IMR-90 (cell line): ENCODE measurements around the gene ENDOG. TPM values are rescaled to one million over a fixed set of nuclear protein-coding genes. Genes with fewer than 3 reads are reported as not detected.

ENCODE experiments used
- ATAC-seq: fragments of 200-7000 bp; cut with Tn5 transposase; 2 replicates; pipeline ENCODE4 v1.9.1; 2020; ENCODE audit warnings: low read depth, mild to moderate bottlenecking, moderate library complexity
- BruUV-seq: library from RNA; stranded (reverse); fragments of 400-500 nt; replicated peaks from 2 replicates; lab custom pipeline; 2021; lab: Mats Ljungman, UMichigan
- CTCF ChIA-PET: fragments of 300-600 bp; formaldehyde crosslinking; extraction: SDS; loops from one replicate; lab custom pipeline; 2021; ENCODE audit warnings: antibody characterized with exemption; lab: Yijun Ruan, JAX
- POLR2A ChIA-PET: fragments of 300-600 bp; sonication (Branson Sonifier 250); formaldehyde crosslinking; loops from one replicate; lab custom pipeline; 2022; ENCODE audit warnings: antibody characterized with exemption; ENCODE audit not compliant: unreplicated experiment; lab: Charles Lee
- DNase-seq: peaks from one replicate; pipeline ENCODE4 v3.0.0; 2013
- H2AFZ ChIP-seq: replicated peaks from 2 replicates; pipeline ENCODE3; 2013; ENCODE audit warnings: low read length, mild to moderate bottlenecking; ENCODE audit not compliant: poor library complexity
- H2AK5ac ChIP-seq: 2 replicates; pipeline ENCODE4 v1.6.1; 2013; ENCODE audit warnings: low read depth, low read length, inconsistent platforms
- H2AK9ac ChIP-seq: replicated peaks from 2 replicates; pipeline ENCODE3; 2013; ENCODE audit warnings: mild to moderate bottlenecking, low read depth, low read length, moderate library complexity; ENCODE audit not compliant: poor library complexity
- H2BK120ac ChIP-seq: 2 replicates; pipeline ENCODE4 v1.6.1; 2013; ENCODE audit warnings: low read depth, low read length, inconsistent platforms
- H2BK15ac ChIP-seq: 3 replicates; pipeline ENCODE4 v1.6.1; 2013; ENCODE audit warnings: low read depth, low read length, inconsistent platforms
- H2BK20ac ChIP-seq: 2 replicates; pipeline ENCODE4 v1.6.1; 2013; ENCODE audit warnings: low read depth, mild to moderate bottlenecking, inconsistent platforms, low read length, moderate library complexity
- H2BK5ac ChIP-seq: 2 replicates; pipeline ENCODE4 v1.6.1; 2013; ENCODE audit warnings: mild to moderate bottlenecking, low read depth, low read length, inconsistent platforms; ENCODE audit not compliant: poor library complexity, severe bottlenecking
- H3K14ac ChIP-seq: replicated peaks from 2 replicates; pipeline ENCODE4 v1.6.1; 2013; ENCODE audit warnings: low read depth, low read length, inconsistent platforms
- H3K18ac ChIP-seq: 2 replicates; pipeline ENCODE4 v1.6.1; 2013; ENCODE audit warnings: low read depth, low read length, control low read depth
- H3K23ac ChIP-seq: 2 replicates; pipeline ENCODE4 v1.6.1; 2013; ENCODE audit warnings: low read depth, low read length, inconsistent platforms
- H3K27ac ChIP-seq: 2 replicates; pipeline ENCODE4 v1.5.1; 2013; ENCODE audit warnings: mild to moderate bottlenecking, control low read depth, low read length; ENCODE audit not compliant: insufficient read depth
- H3K27me3 ChIP-seq: 2 replicates; pipeline ENCODE4 v1.6.1; 2013; ENCODE audit warnings: low read length; ENCODE audit not compliant: control insufficient read depth, insufficient read depth
- H3K36me3 ChIP-seq: 2 replicates; pipeline ENCODE4 v1.6.1; 2013; ENCODE audit warnings: low read length, mixed read lengths; ENCODE audit not compliant: control insufficient read depth, insufficient read depth
- H3K4ac ChIP-seq: 2 replicates; pipeline ENCODE4 v1.6.1; 2013; ENCODE audit warnings: low read depth, low read length, inconsistent platforms
- H3K4me1 ChIP-seq: 2 replicates; pipeline ENCODE4 v1.6.1; 2013; ENCODE audit warnings: low read length, mixed read lengths; ENCODE audit not compliant: control insufficient read depth, insufficient read depth
- H3K4me2 ChIP-seq: 2 replicates; pipeline ENCODE4 v1.6.1; 2013; ENCODE audit warnings: low read depth, mild to moderate bottlenecking, control low read depth, low read length, moderate library complexity
- H3K4me3 ChIP-seq: 2 replicates; pipeline ENCODE4 v1.5.1; 2013; ENCODE audit warnings: low read depth, mild to moderate bottlenecking, control low read depth, low read length, moderate library complexity; ENCODE audit not compliant: insufficient read depth
- H3K56ac ChIP-seq: 2 replicates; pipeline ENCODE4 v1.6.1; 2013; ENCODE audit warnings: low read length, inconsistent platforms; ENCODE audit not compliant: insufficient read depth; ENCODE audit errors: extremely low read depth
- H3K79me1 ChIP-seq, 2 experiments: 2 replicates each; pipeline ENCODE4 v1.6.1; 2013; ENCODE audit warnings: low read length in 2 of 2, inconsistent platforms in 1 of 2, low read depth in 1 of 2
- H3K9ac ChIP-seq: 2 replicates; pipeline ENCODE4 v1.6.1; 2013; ENCODE audit warnings: low read depth, low read length, control low read depth
- H3K9me1 ChIP-seq: 2 replicates; pipeline ENCODE4 v1.6.1; 2013; ENCODE audit warnings: low read length, inconsistent platforms; ENCODE audit not compliant: insufficient read depth
- H3K9me3 ChIP-seq: 2 replicates; pipeline ENCODE4 v1.6.1; 2013; ENCODE audit warnings: low read length; ENCODE audit not compliant: control insufficient read depth, insufficient read depth
- H4K20me1 ChIP-seq: 2 replicates; pipeline ENCODE4 v1.6.1; 2013; ENCODE audit warnings: low read length, inconsistent platforms; ENCODE audit not compliant: insufficient read depth
- H4K5ac ChIP-seq: 2 replicates; pipeline ENCODE4 v1.6.1; 2013; ENCODE audit warnings: mild to moderate bottlenecking, low read depth, low read length, control low read depth
- H4K8ac ChIP-seq, 2 experiments: 2 replicates each; pipeline ENCODE4 v1.6.1; 2013; ENCODE audit warnings: low read depth in 2 of 2, low read length in 2 of 2, control low read depth in 1 of 2, inconsistent platforms in 1 of 2
- H4K91ac ChIP-seq: 2 replicates; pipeline ENCODE4 v1.6.1; 2013; ENCODE audit warnings: low read depth, low read length, inconsistent platforms; ENCODE audit not compliant: insufficient read depth
- BHLHE40 ChIP-seq: fragments of 150-350 bp; IDR thresholded peaks from 2 replicates; pipeline ENCODE4 v1.6.1; 2016; ENCODE audit warnings: mild to moderate bottlenecking, low read depth, low read length
- CEBPB ChIP-seq: IDR thresholded peaks from 2 replicates; pipeline ENCODE4 v1.6.1; 2012; ENCODE audit warnings: low read depth, low read length, improper control_type of control experiment
- CHD1 ChIP-seq: IDR thresholded peaks from 2 replicates; pipeline ENCODE4 v1.6.1; 2012; ENCODE audit warnings: low read depth, low read length, improper control_type of control experiment
- FOS ChIP-seq: fragments of 150-350 bp; IDR thresholded peaks from 2 replicates; pipeline ENCODE4 v1.6.1; 2016; ENCODE audit warnings: low read depth, low read length
- MAFK ChIP-seq: IDR thresholded peaks from 2 replicates; pipeline ENCODE4 v1.6.1; 2012; ENCODE audit warnings: low read depth, low read length, improper control_type of control experiment
- MAZ ChIP-seq: IDR thresholded peaks from 2 replicates; pipeline ENCODE4 v1.6.1; 2012; ENCODE audit warnings: low read depth, mild to moderate bottlenecking, low read length, improper control_type of control experiment, moderate library complexity, borderline replicate concordance
- MXI1 ChIP-seq: IDR thresholded peaks from 2 replicates; pipeline ENCODE4 v1.6.1; 2012; ENCODE audit warnings: low read depth, mild to moderate bottlenecking, low read length, moderate library complexity, borderline replicate concordance
- NFE2L2 ChIP-seq: fragments of 150-350 bp; IDR thresholded peaks from 2 replicates; pipeline ENCODE4 v1.6.1; 2016; ENCODE audit warnings: low read depth, mild to moderate bottlenecking, low read length
- POLR2A ChIP-seq: IDR thresholded peaks from 2 replicates; pipeline ENCODE4 v1.6.1; 2012; ENCODE audit warnings: mild to moderate bottlenecking, low read depth, low read length
- RAD21 ChIP-seq: IDR thresholded peaks from 2 replicates; pipeline ENCODE4 v1.6.1; 2012; ENCODE audit warnings: low read length, improper control_type of control experiment
- RCOR1 ChIP-seq: IDR thresholded peaks from 2 replicates; pipeline ENCODE4 v1.6.1; 2012; ENCODE audit warnings: mild to moderate bottlenecking, low read length, improper control_type of control experiment; ENCODE audit not compliant: insufficient replicate concordance
- RFX5 ChIP-seq: IDR thresholded peaks from 2 replicates; pipeline ENCODE4 v1.8.0; 2012; ENCODE audit warnings: low read depth, mild to moderate bottlenecking, low read length, moderate library complexity
- SMC3 ChIP-seq: fragments of 150-350 bp; IDR thresholded peaks from 2 replicates; pipeline ENCODE4 v1.6.1; 2016; ENCODE audit warnings: low read depth, mild to moderate bottlenecking, antibody characterized with exemption, low read length, moderate library complexity
- USF2 ChIP-seq: fragments of 150-350 bp; IDR thresholded peaks from 2 replicates; pipeline ENCODE4 v1.6.1; 2017; ENCODE audit warnings: mild to moderate bottlenecking, antibody characterized with exemption, low read length, low read depth
- WGBS, 2 experiments: methylation state at CpG; one replicate each; pipeline versions ENCODE4 v1.1.5 to v1.1.7; 2013; ENCODE audit warnings: missing lambda C conversion rate in 2 of 2; ENCODE audit not compliant: insufficient read length in 1 of 2; ENCODE audit errors: extremely low coverage in 2 of 2; 5-methylcytosine and 5-hydroxymethylcytosine counted together
- dilution Hi-C: fragments of 300-500 bp; cut with HindIII; formaldehyde crosslinking; loops from one replicate; pipeline ENCODE4 v1.14.3; 2018; ENCODE audit warnings: low sequenced_read_pairs; ENCODE audit not compliant: unreplicated experiment
- in situ Hi-C: fragments of 300-500 bp; cut with MboI; formaldehyde crosslinking; loops from 3 replicates; pipeline ENCODE4 v1.14.3; 2019; ENCODE audit warnings: low sequenced_read_pairs, inconsistent platforms, mixed read lengths
- intact Hi-C: fragments of 100-400 bp; cut with micrococcal nuclease; formaldehyde crosslinking; loops from 2 replicates; pipeline ENCODE4 v1.10.0; 2022
- polyA plus RNA-seq, 3 experiments: library from polyadenylated mRNA; depleted of rRNA; stranded (reverse); fragments of >200 nt; gene quantifications; 2 replicates each; pipeline ENCODE4 v1.2.3, GENCODE V29; 2012; ENCODE audit warnings: low replicate concordance in 1 of 3
- total RNA-seq: library from RNA; depleted of rRNA; stranded (reverse); fragments of >200 nt; gene quantifications from 2 replicates; pipeline ENCODE4 v1.2.3, GENCODE V29; 2012
- TF ChIP-seq, protein P1 (sequence below): fragments of 150-350 bp; IDR thresholded peaks from 2 replicates; pipeline ENCODE4 v1.6.1; 2016; ENCODE audit warnings: low read depth, mild to moderate bottlenecking, low read length, moderate library complexity, borderline replicate concordance
- TF ChIP-seq, protein P2 (sequence below): conservative IDR thresholded peaks from 2 replicates; pipeline ENCODE4 v1.5.1; 2012; ENCODE audit warnings: mild to moderate bottlenecking, low read depth, low read length, improper control_type of control experiment

Gene ENDOG
- total and polyA plus RNA-seq, 2 of the 4 experiments (the other 2 are of a cell fraction) = 9.9 to 16.2 TPM

DNA sequence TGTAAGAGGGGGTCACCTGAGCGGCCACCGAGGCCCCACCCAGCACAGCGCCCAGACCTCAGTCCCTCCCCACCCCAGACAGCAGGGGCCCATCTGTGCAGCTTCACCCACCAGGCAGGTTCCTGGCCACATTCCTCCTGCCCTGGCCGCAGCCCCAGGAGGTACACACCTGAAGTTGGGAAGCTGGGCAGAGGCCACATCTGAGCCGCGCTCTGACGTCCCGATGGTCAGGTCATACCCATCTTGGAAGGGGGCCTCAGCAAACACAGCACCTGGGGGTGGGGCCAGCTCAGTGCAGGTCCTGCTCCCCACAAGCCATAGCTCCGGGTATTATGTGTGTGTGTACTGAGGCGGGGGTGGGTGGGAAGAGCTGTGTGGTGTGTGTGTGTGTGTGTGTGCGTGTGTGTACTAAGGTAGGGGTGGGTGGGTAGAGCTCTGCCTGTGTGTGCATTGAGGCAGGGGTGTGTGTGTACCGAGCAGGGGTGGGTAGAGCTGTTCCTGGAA is 5.7 kb downstream of the ENDOG start:
- POLR2A ChIA-PET = no interaction called here
- Histone ChIP-seq H3K4me1 (peaks cover 8% of the 10 kb centered on the region; the same call in 1 of the 2 replicates), H4K20me1 (peaks cover 16% of the 10 kb centered on the region), H3K27ac (no peak overlapping the region), H3K9ac (no peak overlapping the region), H3K27me3 (no peaks in the 10 kb centered on the region), H2AFZ (no peak overlapping the region), H2AK9ac (no peak overlapping the region), H2BK5ac (no peak overlapping the region), H3K23ac (no peak overlapping the region), H4K91ac (no peak overlapping the region), H3K18ac (no peak overlapping the region), H2AK5ac (no peak overlapping the region), H3K4me3 (no peak overlapping the region), H3K4me2 (no peak overlapping the region), H3K56ac (no peak overlapping the region), H3K9me3 (no peaks in the 10 kb centered on the region), H3K9me1 (peaks cover 9% of the 10 kb centered on the region; the same call in 1 of the 2 replicates), H3K14ac (no peak overlapping the region), H2BK120ac (no peak overlapping the region), H3K36me3 (peaks cover 47% of the 10 kb centered on the region), H4K5ac (no peak overlapping the region), H2BK20ac (no peak overlapping the region), H4K8ac (no peak overlapping the region), H3K79me1 (peaks cover 20 to 32% of the 10 kb centered on the region in 2 experiments), H2BK15ac (no peak overlapping the region), H3K4ac (no peak overlapping the region)
- no TSS peak for BruUV-seq
- no CpG with 5 or more reads among the region's 12 CpGs for WGBS, 2 experiments
- TF ChIP-seq, protein P1, sequence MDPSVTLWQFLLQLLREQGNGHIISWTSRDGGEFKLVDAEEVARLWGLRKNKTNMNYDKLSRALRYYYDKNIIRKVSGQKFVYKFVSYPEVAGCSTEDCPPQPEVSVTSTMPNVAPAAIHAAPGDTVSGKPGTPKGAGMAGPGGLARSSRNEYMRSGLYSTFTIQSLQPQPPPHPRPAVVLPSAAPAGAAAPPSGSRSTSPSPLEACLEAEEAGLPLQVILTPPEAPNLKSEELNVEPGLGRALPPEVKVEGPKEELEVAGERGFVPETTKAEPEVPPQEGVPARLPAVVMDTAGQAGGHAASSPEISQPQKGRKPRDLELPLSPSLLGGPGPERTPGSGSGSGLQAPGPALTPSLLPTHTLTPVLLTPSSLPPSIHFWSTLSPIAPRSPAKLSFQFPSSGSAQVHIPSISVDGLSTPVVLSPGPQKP = no peak
- no peak for TF ChIP-seq RFX5
- TF ChIP-seq CEBPB = no peak
- no peak for TF ChIP-seq MAFK
- TF ChIP-seq RCOR1 = no peak
- TF ChIP-seq BHLHE40 = no peak
- no peak for TF ChIP-seq MXI1
- no peak for TF ChIP-seq SMC3
- no peak for TF ChIP-seq NFE2L2
- TF ChIP-seq POLR2A = no peak
- TF ChIP-seq RAD21 = no peak
- TF ChIP-seq MAZ = no peak
- TF ChIP-seq, protein P2, sequence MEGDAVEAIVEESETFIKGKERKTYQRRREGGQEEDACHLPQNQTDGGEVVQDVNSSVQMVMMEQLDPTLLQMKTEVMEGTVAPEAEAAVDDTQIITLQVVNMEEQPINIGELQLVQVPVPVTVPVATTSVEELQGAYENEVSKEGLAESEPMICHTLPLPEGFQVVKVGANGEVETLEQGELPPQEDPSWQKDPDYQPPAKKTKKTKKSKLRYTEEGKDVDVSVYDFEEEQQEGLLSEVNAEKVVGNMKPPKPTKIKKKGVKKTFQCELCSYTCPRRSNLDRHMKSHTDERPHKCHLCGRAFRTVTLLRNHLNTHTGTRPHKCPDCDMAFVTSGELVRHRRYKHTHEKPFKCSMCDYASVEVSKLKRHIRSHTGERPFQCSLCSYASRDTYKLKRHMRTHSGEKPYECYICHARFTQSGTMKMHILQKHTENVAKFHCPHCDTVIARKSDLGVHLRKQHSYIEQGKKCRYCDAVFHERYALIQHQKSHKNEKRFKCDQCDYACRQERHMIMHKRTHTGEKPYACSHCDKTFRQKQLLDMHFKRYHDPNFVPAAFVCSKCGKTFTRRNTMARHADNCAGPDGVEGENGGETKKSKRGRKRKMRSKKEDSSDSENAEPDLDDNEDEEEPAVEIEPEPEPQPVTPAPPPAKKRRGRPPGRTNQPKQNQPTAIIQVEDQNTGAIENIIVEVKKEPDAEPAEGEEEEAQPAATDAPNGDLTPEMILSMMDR = no peak
- TF ChIP-seq CHD1 = no peak
- no peak for TF ChIP-seq USF2
- no peak for TF ChIP-seq FOS
- no peak for DNase-seq
- in situ Hi-C loops = no loop called here
- CTCF ChIA-PET = no interaction called here
- intact Hi-C loops = no loop called here
- ATAC-seq = no peak
- dilution Hi-C loops = no loop called here
